ENCODE data around the gene ARHGEF7. TPM values are rescaled to one million over a fixed set of nuclear protein-coding genes. Genes with fewer than 3 reads are reported as not detected.

Gene ARHGEF7
- total RNA-seq, 3 donors from 2014 or later, result 55.3 to 82.5 (median 62.6) TPM

- intact Hi-C loops (cut with DNase I, micrococcal nuclease), result no loop called here
- no peaks in the 10 kb centered on the region for H3K9me3 ChIP-seq
- H3K36me3 ChIP-seq (ENCODE audit: low read depth), result no peaks in the 10 kb centered on the region
- no peak overlapping the region for H3K4me3 ChIP-seq
- TF ChIP-seq, protein P1, sequence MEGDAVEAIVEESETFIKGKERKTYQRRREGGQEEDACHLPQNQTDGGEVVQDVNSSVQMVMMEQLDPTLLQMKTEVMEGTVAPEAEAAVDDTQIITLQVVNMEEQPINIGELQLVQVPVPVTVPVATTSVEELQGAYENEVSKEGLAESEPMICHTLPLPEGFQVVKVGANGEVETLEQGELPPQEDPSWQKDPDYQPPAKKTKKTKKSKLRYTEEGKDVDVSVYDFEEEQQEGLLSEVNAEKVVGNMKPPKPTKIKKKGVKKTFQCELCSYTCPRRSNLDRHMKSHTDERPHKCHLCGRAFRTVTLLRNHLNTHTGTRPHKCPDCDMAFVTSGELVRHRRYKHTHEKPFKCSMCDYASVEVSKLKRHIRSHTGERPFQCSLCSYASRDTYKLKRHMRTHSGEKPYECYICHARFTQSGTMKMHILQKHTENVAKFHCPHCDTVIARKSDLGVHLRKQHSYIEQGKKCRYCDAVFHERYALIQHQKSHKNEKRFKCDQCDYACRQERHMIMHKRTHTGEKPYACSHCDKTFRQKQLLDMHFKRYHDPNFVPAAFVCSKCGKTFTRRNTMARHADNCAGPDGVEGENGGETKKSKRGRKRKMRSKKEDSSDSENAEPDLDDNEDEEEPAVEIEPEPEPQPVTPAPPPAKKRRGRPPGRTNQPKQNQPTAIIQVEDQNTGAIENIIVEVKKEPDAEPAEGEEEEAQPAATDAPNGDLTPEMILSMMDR (IDR thresholded peaks at IDR 0.05), result no peak
- peaks cover 4% of the 10 kb centered on the region for H3K4me1 ChIP-seq (ENCODE audit: low read depth)
- DNase-seq, result no peak
- ATAC-seq, result no peak
Measured at GRCh38 chr13:111118898-111119607, 3.9 kb downstream of the ARHGEF7 start.

- Histone ChIP-seq H3K4me3 (no peak overlapping the region), H3K36me3 (ENCODE audit: low read depth) (no peaks in the 10 kb centered on the region), H3K4me1 (ENCODE audit: low read depth) (peaks cover 4% of the 10 kb centered on the region), H3K9me3 (no peaks in the 10 kb centered on the region)
- ATAC-seq, result no peak
- TF ChIP-seq, protein P1 (IDR thresholded peaks at IDR 0.05), result no peak
- intact Hi-C loops (cut with DNase I, micrococcal nuclease), result no loop called here
- no peak for DNase-seq
Measured at GRCh38 chr13:111119966-111120365, 4.9 kb downstream of the ARHGEF7 start.

GRCh38 chr13:111120422-111120821 lies 5.3 kb downstream of the ARHGEF7 start:
- H3K36me3 ChIP-seq (ENCODE audit: low read depth), result no peaks in the 10 kb centered on the region
- no peak overlapping the region for H3K4me3 ChIP-seq
- TF ChIP-seq, protein P1 (IDR thresholded peaks at IDR 0.05), result no peak
- no peak for DNase-seq
- ATAC-seq, result no peak
- peaks cover 4% of the 10 kb centered on the region for H3K4me1 ChIP-seq (ENCODE audit: low read depth)
- no peaks in the 10 kb centered on the region for H3K9me3 ChIP-seq
- intact Hi-C loops (cut with DNase I, micrococcal nuclease), result no loop called here

- H3K4me1 ChIP-seq (ENCODE audit: low read depth), result peaks cover under 1% of the 10 kb centered on the region
- intact Hi-C loops (cut with DNase I, micrococcal nuclease), result no loop called here
- TF ChIP-seq, protein P1 (IDR thresholded peaks at IDR 0.05), result no peak
- H3K36me3 ChIP-seq (ENCODE audit: low read depth), result no peaks in the 10 kb centered on the region
- no peaks in the 10 kb centered on the region for H3K9me3 ChIP-seq
- DNase-seq, result no peak
- ATAC-seq, result no peak
- no peak overlapping the region for H3K4me3 ChIP-seq
Measured at GRCh38 chr13:111120913-111121312, 5.8 kb downstream of the ARHGEF7 start.

GRCh38 chr13:111121506-111121905 lies 6.4 kb downstream of the ARHGEF7 start:
- Histone ChIP-seq H3K36me3 (ENCODE audit: low read depth) (no peaks in the 10 kb centered on the region), H3K4me3 (no peak overlapping the region), H3K9me3 (no peaks in the 10 kb centered on the region), H3K4me1 (ENCODE audit: low read depth) (no peaks in the 10 kb centered on the region)
- TF ChIP-seq, protein P1 (IDR thresholded peaks at IDR 0.05), result no peak
- ATAC-seq (no peak), DNase-seq (no peak)
- intact Hi-C loops (cut with DNase I, micrococcal nuclease), result no loop called here

Measured in mucosa of descending colon (tissue), 3 donors.